ENCODE data around the gene HDAC5. TPM values are rescaled to one million over a fixed set of nuclear protein-coding genes. Genes with fewer than 3 reads are reported as not detected.

The HDAC5 gene
- total RNA-seq, 1 donor from 2014 or later = 51.2 TPM

DNA sequence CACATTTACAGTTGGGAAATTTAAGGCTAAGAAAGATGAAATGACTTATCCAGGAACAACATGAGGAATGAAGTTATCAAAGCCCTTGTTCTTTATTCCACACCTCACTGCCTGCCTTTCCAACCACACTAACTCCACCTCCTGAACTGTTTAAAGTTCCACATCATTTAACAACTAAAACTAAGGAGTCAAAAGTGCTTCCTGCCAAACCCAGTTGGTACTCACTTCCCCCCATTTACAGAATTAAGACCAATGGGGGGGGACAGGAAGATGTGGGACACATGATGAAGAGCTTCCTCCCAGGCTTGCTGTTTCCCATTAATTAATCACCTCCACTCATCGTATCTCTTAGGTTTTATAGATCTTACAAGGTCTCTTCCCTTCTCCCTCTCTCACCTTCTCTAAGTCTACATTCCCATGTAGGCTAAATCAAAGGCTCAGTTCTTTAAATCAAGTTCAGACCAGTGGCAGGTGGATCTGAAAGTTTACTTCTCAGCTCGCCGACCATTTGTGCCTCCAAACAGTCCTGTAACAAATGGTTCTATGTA is 89.5 kb downstream of the HDAC5 start:
- DNase-seq (ENCODE audit: low spot score) = no peak
- H3K27me3 Mint-ChIP-seq (ENCODE audit: low read depth) = no peaks in the 10 kb centered on the region
- peaks cover 32% of the 10 kb centered on the region for H3K36me3 Mint-ChIP-seq (ENCODE audit: low read depth)
- H3K27ac Mint-ChIP-seq (ENCODE audit: unreplicated experiment) = no peak overlapping the region
- H3K4me3 Mint-ChIP-seq (ENCODE audit: unreplicated experiment) = no peak overlapping the region
- no peaks in the 10 kb centered on the region for H3K4me1 Mint-ChIP-seq (ENCODE audit: low read depth)
- H3K9me3 Mint-ChIP-seq (ENCODE audit: low read depth) = no peaks in the 10 kb centered on the region
- TF ChIP-seq CTCF (IDR thresholded peaks at IDR 0.05) = no peak

DNA sequence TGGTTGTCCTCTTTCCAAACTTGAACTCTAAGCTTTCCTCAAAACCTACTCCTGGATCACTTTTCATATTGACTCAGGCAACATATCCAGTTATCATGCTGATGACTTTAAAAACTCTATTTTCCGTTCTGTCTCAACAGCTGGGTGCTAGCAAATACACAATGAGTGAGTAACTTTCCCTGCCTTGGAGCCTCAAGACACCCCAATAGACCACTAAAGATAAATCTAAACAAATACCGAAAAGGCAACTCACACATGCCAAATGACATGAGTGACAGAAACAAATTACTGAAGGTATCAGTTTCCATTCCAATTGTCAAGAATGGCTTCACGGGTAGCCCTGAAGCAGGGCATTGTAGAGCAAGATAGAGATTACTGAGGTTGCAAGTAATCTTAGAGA is 93.0 kb downstream of the HDAC5 start:
- no peak overlapping the region for H3K27ac Mint-ChIP-seq (ENCODE audit: unreplicated experiment)
- H3K4me3 Mint-ChIP-seq (ENCODE audit: unreplicated experiment) = no peak overlapping the region
- TF ChIP-seq CTCF (IDR thresholded peaks at IDR 0.05) = no peak
- H3K36me3 Mint-ChIP-seq (ENCODE audit: low read depth) = peaks cover 27% of the 10 kb centered on the region
- H3K4me1 Mint-ChIP-seq (ENCODE audit: low read depth) = no peaks in the 10 kb centered on the region
- no peaks in the 10 kb centered on the region for H3K27me3 Mint-ChIP-seq (ENCODE audit: low read depth)
- DNase-seq (ENCODE audit: low spot score) = no peak
- no peaks in the 10 kb centered on the region for H3K9me3 Mint-ChIP-seq (ENCODE audit: low read depth)

DNA sequence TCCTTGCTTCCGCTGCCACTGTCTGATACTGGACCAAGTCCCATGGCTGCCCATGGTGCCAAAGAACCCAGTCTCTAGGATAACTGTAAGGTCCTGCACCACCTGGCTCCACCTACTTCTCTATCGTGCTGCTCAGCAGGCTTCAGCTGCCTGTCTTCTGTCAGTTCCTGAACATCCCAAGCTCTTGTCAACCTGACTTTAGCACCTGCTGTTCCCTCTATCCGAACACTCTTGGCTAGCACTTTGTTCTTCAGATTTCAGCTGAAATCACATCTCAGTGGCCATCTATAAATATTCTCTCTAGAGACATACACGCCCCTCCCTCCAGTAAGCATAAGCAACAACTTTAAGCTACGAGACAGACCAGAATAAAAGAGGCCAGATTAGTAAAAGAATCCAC is 93.7 kb downstream of the HDAC5 start:
- H3K36me3 Mint-ChIP-seq (ENCODE audit: low read depth) = peaks cover 27% of the 10 kb centered on the region
- TF ChIP-seq CTCF (IDR thresholded peaks at IDR 0.05) = no peak
- no peaks in the 10 kb centered on the region for H3K4me1 Mint-ChIP-seq (ENCODE audit: low read depth)
- H3K27ac Mint-ChIP-seq (ENCODE audit: unreplicated experiment) = no peak overlapping the region
- H3K9me3 Mint-ChIP-seq (ENCODE audit: low read depth) = no peaks in the 10 kb centered on the region
- no peak overlapping the region for H3K4me3 Mint-ChIP-seq (ENCODE audit: unreplicated experiment)
- DNase-seq (ENCODE audit: low spot score) = no peak
- no peaks in the 10 kb centered on the region for H3K27me3 Mint-ChIP-seq (ENCODE audit: low read depth)

Other genes starting within 250 kb of the HDAC5 start
- gene MPP2, start 216.1 kb downstream of the HDAC5 start, total RNA-seq = 7.0 to 7.8 TPM (median 7.5 TPM) in 3 replicates
- not detected in 3 replicates for gene PPY, start 181.2 kb downstream of the HDAC5 start, total RNA-seq
- not detected in 3 replicates for gene PYY, start 169.7 kb downstream of the HDAC5 start, total RNA-seq
- 0.40 to 0.51 TPM (median 0.41 TPM) in 3 replicates for gene NAGS, start 119.0 kb downstream of the HDAC5 start, total RNA-seq
- gene TMEM101, start 108.7 kb downstream of the HDAC5 start, total RNA-seq = 14.1 to 20.4 TPM (median 19.0 TPM) in 3 replicates
- gene LSM12, start 57.0 kb downstream of the HDAC5 start, total RNA-seq = 48.3 to 51.0 TPM (median 49.7 TPM) in 3 replicates
- gene G6PC3, start 52.9 kb downstream of the HDAC5 start, total RNA-seq = 52.3 to 70.5 TPM (median 59.2 TPM) in 3 replicates
- gene HROB, start 18.3 kb upstream of the HDAC5 start, total RNA-seq = 1.3 to 2.8 TPM (median 2.0 TPM) in 3 replicates
- gene ASB16, start 47.1 kb upstream of the HDAC5 start, total RNA-seq = not detected in 3 replicates
- gene TMUB2, start 63.3 kb upstream of the HDAC5 start, total RNA-seq = 34.8 to 37.3 TPM (median 35.9 TPM) in 3 replicates
- 79.7 to 100 TPM (median 93.4 TPM) in 3 replicates for gene ATXN7L3, start 76.2 kb upstream of the HDAC5 start, total RNA-seq
- 62.1 to 108 TPM (median 62.9 TPM) in 3 replicates for gene UBTF, start 96.0 kb upstream of the HDAC5 start, total RNA-seq
- gene SLC4A1, start 144.5 kb upstream of the HDAC5 start, total RNA-seq = not detected in 3 replicates
- gene RUNDC3A, start 185.0 kb upstream of the HDAC5 start, total RNA-seq = 0.40 to 0.77 TPM (median 0.77 TPM) in 3 replicates
- gene SLC25A39, start 201.2 kb upstream of the HDAC5 start, total RNA-seq = 78.6 to 95.5 TPM (median 84.1 TPM) in 3 replicates
- 340 to 401 TPM (median 342 TPM) in 3 replicates for gene GRN, start 221.7 kb upstream of the HDAC5 start, total RNA-seq
- 14.8 to 20.6 TPM (median 18.6 TPM) in 3 replicates for gene FAM171A2, start 240.2 kb upstream of the HDAC5 start, total RNA-seq